Smooth muscle cell (in vitro differentiated cells): Measurements from ENCODE around the gene RNF146. TPM values are rescaled to one million over a fixed set of nuclear protein-coding genes. Genes with fewer than 3 reads are reported as not detected.
A peak's percentile ranks its signal among the peaks of the same experiment; 100 is the strongest.

Source experiments
- DNase-seq: peaks from one replicate; lab custom pipeline; 2025; ENCODE audit not compliant: unreplicated experiment; lab: John Stamatoyannopoulos, UW
- H2AFZ ChIP-seq: fragments of 200-600 bp; sonication (generic); 2 replicates; pipeline ENCODE4 v1.6.0; 2016; ENCODE audit warnings: antibody characterized with exemption, low read depth, mild to moderate bottlenecking
- H3F3A ChIP-seq: fragments of 200-600 bp; sonication (generic); 2 replicates; pipeline ENCODE4 v1.6.0; 2017; ENCODE audit warnings: antibody characterized with exemption, low read depth
- H3K27ac ChIP-seq: fragments of 200-600 bp; sonication (generic); 2 replicates; pipeline ENCODE4 v1.5.1; 2016; ENCODE audit warnings: low read depth, mild to moderate bottlenecking
- H3K27me3 ChIP-seq: fragments of 200-600 bp; sonication (generic); 2 replicates; pipeline ENCODE4 v1.6.1; 2016; ENCODE audit warnings: low read depth, mild to moderate bottlenecking
- H3K36me3 ChIP-seq: fragments of 200-600 bp; sonication (generic); 2 replicates; pipeline ENCODE4 v1.5.1; 2016; ENCODE audit warnings: low read depth
- H3K4me1 ChIP-seq: fragments of 200-600 bp; sonication (generic); 2 replicates; pipeline ENCODE4 v1.5.1; 2016; ENCODE audit warnings: low read depth
- H3K4me2 ChIP-seq: fragments of 200-600 bp; sonication (generic); 2 replicates; pipeline ENCODE4 v1.6.0; 2016; ENCODE audit warnings: mild to moderate bottlenecking
- H3K4me3 ChIP-seq: fragments of 200-600 bp; sonication (generic); 2 replicates; pipeline ENCODE4 v1.5.1; 2016; ENCODE audit warnings: mild to moderate bottlenecking
- H3K79me2 ChIP-seq: fragments of 200-600 bp; sonication (generic); 2 replicates; pipeline ENCODE4 v1.6.0; 2016; ENCODE audit warnings: low read depth, mild to moderate bottlenecking
- H3K9ac ChIP-seq: fragments of 200-600 bp; sonication (generic); 2 replicates; pipeline ENCODE4 v1.6.0; 2016; ENCODE audit warnings: low read depth
- H3K9me3 ChIP-seq: fragments of 200-600 bp; sonication (generic); replicated peaks from 2 replicates; pipeline ENCODE4 v1.5.1; 2016; ENCODE audit warnings: low read depth
- H4K20me1 ChIP-seq: fragments of 200-600 bp; sonication (generic); 2 replicates; pipeline ENCODE4 v1.6.0; 2016; ENCODE audit warnings: low read depth
- CTCF ChIP-seq: fragments of 200-600 bp; sonication (generic); IDR thresholded peaks from 2 replicates; pipeline ENCODE4 v1.5.1; 2017; ENCODE audit warnings: borderline replicate concordance, mild to moderate bottlenecking, antibody characterized with exemption; ENCODE audit not compliant: insufficient read depth, poor library complexity, severe bottlenecking
- WGBS: methylation state at CpG from one replicate; pipeline ENCODE4 v1.1.7; 2016; ENCODE audit warnings: low lambda C conversion rate; 5-methylcytosine and 5-hydroxymethylcytosine counted together
- polyA plus RNA-seq: library from polyadenylated mRNA; unstranded; fragments of >200 nt; fragmentation: Nextera tagmentation; extraction: Ambion mirVana; gene quantifications from 2 replicates; pipeline ENCODE4 v1.2.1, GENCODE V29; 2016
- total RNA-seq: library from RNA; depleted of rRNA; stranded (reverse); fragments of >200 nt; gene quantifications from 2 replicates; pipeline ENCODE4 v1.2.3, GENCODE V29; 2014

The RNF146 gene
- total and polyA plus RNA-seq, 2 experiments from 2014 or later: 34.8 to 43.5 TPM

DNA sequence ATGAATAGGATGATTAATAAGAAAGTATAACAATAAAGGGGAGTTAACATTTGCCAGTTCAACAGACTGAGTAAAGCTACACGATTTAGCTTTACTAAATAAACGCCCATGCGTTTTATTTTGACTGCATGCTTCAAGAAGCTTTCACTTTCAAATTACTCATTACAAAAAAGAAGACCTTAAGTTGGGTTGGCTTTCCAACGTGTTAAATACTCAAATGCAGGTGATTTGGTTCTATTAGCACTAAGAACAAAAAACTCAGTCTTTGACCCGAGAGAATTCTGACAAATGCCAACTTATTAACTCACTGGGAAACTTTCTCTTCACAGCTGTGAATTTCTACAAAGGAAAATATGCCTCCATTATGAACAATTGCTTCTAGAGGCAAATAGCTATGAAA is 24.8 kb downstream of the RNF146 start:
- no peak overlapping the region for H3K4me3 ChIP-seq
- H3K79me2 ChIP-seq: peaks cover 6% of the 10 kb centered on the region
- no peak overlapping the region for H3K27ac ChIP-seq
- H3K4me2 ChIP-seq: no peak overlapping the region
- H2AFZ ChIP-seq: no peak overlapping the region
- H4K20me1 ChIP-seq: peaks cover 56% of the 10 kb centered on the region
- peaks cover 1% of the 10 kb centered on the region for H3F3A ChIP-seq
- DNase-seq: no peak
- peaks cover 7% of the 10 kb centered on the region for H3K36me3 ChIP-seq
- H3K27me3 ChIP-seq: no peaks in the 10 kb centered on the region
- no peak for TF ChIP-seq CTCF
- peaks cover 4% of the 10 kb centered on the region for H3K4me1 ChIP-seq
- H3K9me3 ChIP-seq: no peaks in the 10 kb centered on the region
- H3K9ac ChIP-seq: no peak overlapping the region
- 67% methylated on average over 5 of the region's 5 CpGs for WGBS

DNA sequence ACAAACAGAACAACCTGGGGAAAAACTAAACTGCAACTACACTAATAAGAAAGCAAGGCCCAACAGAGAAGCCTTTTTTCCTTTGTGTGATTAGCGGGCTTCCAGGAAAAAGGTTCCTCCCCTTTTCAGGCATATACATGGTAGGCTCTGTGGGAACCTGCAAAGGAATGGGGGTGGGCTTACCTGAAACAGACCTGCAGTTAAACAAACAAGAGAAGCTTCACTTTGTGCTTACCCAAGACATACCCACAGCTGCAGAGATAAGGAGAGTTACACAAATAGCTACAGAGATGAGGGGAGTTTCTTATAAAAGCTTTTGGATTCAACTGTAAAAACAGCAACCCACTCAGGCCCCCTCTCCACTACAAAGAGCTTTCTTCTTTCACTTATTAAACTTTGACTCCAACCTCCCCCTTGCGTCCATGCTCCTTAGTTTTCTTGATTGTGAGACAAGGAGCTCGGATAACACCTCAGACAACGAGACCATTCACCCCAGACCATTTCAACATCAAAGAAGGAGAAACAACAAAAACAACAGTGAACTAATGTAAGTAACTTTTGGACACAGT is 30.9 kb downstream of the RNF146 start:
- DNase-seq: no peak
- Histone ChIP-seq H3F3A (peaks cover 27% of the 10 kb centered on the region), H4K20me1 (peaks cover 15% of the 10 kb centered on the region), H3K4me1 (peaks cover 22% of the 10 kb centered on the region), H2AFZ (no peak overlapping the region), H3K4me3 (no peak overlapping the region), H3K27ac (peak overlapping the region; percentile 45), H3K9me3 (no peaks in the 10 kb centered on the region), H3K36me3 (peaks cover 3% of the 10 kb centered on the region), H3K9ac (peak overlapping the region; percentile 7), H3K79me2 (peaks cover 16% of the 10 kb centered on the region), H3K4me2 (peak overlapping the region; percentile 39), H3K27me3 (no peaks in the 10 kb centered on the region)
- WGBS: 32% methylated on average over 4 of the region's 4 CpGs
- TF ChIP-seq CTCF: no peak

DNA sequence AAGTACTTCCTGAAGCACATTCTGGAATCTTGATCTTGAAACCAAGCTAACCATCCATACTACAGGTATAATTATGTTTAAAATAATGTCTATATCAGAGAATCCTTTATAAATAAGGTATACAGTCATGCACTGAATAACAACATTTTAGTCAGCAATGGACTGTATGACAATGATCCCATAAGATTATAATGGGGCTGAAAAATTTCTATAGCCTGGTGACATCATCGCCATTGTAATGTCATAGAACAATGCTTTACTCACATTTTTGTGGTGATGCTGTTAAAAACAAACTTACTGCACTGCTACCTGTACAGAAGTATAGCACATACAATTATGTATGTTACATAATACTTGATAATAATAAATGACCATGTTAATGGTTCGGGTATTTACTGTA is 31.8 kb downstream of the RNF146 start:
- H3K36me3 ChIP-seq: peaks cover 3% of the 10 kb centered on the region
- DNase-seq: no peak
- peaks cover 22% of the 10 kb centered on the region for H3K4me1 ChIP-seq
- peaks cover 16% of the 10 kb centered on the region for H3K79me2 ChIP-seq
- no peak for TF ChIP-seq CTCF
- peak overlapping the region; percentile 84 for H3K27ac ChIP-seq
- no peak overlapping the region for H3K4me3 ChIP-seq
- peaks cover 13% of the 10 kb centered on the region for H4K20me1 ChIP-seq
- H3K27me3 ChIP-seq: no peaks in the 10 kb centered on the region
- H3F3A ChIP-seq: peaks cover 30% of the 10 kb centered on the region
- H3K9ac ChIP-seq: no peak overlapping the region
- no peaks in the 10 kb centered on the region for H3K9me3 ChIP-seq
- peak overlapping the region; percentile 39 for H3K4me2 ChIP-seq
- H2AFZ ChIP-seq: no peak overlapping the region
- WGBS: 68% methylated on average over 2 of the region's 2 CpGs
